DND-41 (cell line): ENCODE measurements around the gene GIPC2.

Experiments
- EZH2 ChIP-seq: IDR thresholded peaks from 3 replicates; pipeline ENCODE4 v1.6.1; 2012; ENCODE audit warnings: borderline replicate concordance, low read depth, mild to moderate bottlenecking, moderate library complexity, low read length, inconsistent platforms; ENCODE audit not compliant: severe bottlenecking
- TF ChIP-seq, protein P1 (sequence below): IDR thresholded peaks from 2 replicates; pipeline ENCODE4 v1.5.1; 2012; ENCODE audit warnings: borderline replicate concordance, low read length, moderate library complexity, mild to moderate bottlenecking; ENCODE audit not compliant: poor library complexity, severe bottlenecking; ENCODE audit errors: extremely low read depth

DNA sequence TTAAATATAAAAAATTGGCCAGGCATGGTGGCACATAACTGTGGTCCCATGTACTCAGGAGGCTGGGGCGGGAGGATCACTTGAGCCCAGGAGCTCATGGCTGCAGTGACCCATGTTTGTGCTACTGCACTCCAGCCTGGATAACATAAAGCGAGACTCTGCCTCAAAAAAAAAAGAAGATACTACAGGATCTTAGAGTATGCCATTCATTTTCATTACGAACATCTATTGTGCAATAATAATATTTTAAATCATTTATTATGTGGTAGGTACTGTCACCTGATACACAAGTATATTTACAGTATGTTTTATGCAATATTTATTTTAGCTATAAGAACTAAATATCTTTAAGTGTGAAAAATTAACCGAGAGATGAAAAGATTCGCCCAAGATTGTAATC, 9.3 kb upstream of the GIPC2 start:
- TF ChIP-seq, protein P1, sequence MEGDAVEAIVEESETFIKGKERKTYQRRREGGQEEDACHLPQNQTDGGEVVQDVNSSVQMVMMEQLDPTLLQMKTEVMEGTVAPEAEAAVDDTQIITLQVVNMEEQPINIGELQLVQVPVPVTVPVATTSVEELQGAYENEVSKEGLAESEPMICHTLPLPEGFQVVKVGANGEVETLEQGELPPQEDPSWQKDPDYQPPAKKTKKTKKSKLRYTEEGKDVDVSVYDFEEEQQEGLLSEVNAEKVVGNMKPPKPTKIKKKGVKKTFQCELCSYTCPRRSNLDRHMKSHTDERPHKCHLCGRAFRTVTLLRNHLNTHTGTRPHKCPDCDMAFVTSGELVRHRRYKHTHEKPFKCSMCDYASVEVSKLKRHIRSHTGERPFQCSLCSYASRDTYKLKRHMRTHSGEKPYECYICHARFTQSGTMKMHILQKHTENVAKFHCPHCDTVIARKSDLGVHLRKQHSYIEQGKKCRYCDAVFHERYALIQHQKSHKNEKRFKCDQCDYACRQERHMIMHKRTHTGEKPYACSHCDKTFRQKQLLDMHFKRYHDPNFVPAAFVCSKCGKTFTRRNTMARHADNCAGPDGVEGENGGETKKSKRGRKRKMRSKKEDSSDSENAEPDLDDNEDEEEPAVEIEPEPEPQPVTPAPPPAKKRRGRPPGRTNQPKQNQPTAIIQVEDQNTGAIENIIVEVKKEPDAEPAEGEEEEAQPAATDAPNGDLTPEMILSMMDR = no peak
- no peak for TF ChIP-seq EZH2
